ENCODE measurements around the gene PRB2.
"Not testable (repeated sequence)": the region's sequence is repeated elsewhere in the genome, so short reads cannot be mapped to it uniquely, and the experiment has no call there.

The PRB2 gene

DNA sequence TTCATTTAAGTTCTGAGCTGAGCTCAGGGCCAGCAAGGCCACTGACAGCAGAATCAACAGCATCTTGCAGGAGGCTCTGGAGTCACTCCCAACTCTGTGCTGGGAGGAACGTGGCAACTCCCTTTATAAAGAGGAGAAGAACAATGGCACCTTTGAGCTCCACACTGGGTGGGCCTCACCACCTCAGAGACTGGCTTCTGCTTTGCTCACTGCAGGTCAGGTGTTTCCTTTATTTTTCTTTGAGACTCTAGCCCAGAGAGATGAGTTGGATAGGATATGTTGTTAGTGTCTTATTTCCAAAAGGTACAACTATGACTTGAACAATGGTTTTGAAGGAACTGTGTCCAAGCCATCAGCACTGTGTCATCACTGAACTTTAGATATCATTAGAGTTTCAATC lies at the start of gene PRB2:
Gene PRB2, minus strand, starts transcription at position 101 of the 400 bp plus-strand sequence. Its CDS starts 38 bp downstream, at position 63.
- DNase-seq: not testable (repeated sequence)

DNA sequence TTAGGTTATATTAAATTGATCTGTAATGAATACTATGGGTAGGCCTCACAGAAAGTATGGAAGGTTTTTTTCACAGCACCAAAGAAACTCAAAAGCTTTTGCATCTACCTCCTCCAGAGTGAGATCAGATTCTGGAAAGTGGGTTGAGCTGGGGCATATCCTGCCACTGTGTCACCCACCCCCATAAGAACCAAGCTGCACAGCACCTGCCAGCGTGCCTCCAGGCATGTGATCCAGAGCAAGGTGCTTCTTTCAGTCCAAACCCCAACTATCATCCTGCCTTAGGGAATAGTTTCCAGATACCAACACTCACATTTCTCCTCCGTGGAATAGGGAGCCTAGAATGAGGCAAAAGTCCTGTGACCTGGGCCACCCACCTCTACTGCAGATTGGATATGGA lies 42.6 kb upstream of the PRB2 start:
- DNase-seq: no peak

DNA sequence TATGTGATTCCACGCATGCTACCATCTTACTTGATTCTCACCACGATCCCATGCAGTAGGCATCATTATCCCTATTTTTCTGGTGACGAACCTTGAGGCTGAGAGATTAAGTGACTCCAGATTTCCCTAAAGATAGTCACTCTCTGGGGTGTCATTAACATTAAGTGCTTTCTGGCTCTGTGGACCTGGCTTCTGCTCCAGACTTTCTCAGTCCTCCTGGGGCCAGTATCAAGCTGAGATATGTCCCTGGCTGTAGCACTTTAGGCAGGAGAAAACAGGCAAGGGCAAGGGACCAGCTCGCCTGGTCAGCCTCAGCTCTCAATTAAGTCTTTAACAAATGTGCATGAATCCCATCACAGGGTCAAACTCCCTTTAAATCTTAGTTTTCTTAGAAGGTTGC lies 38.3 kb upstream of the PRB2 start:
- DNase-seq: no peak

DNA sequence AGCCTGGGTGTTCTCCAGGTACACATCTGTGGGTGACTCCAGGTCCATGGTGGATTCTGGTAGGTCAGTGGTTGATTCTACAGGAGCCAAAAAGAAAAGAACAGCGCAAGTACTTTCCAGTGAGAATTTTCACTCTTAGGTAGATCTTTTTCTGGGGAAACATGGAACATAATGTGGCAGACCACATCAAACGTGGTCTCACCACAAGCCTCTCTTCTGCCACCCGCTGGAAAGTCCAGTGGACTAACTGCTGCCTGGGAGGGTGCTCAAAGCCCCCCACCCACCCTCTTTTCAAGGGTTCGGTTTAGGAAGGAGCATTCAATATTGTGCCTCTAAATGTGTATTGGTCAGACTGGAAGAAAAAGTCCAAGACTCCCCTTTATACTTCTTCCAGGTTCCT lies 36.1 kb upstream of the PRB2 start:
- DNase-seq: no peak

DNA sequence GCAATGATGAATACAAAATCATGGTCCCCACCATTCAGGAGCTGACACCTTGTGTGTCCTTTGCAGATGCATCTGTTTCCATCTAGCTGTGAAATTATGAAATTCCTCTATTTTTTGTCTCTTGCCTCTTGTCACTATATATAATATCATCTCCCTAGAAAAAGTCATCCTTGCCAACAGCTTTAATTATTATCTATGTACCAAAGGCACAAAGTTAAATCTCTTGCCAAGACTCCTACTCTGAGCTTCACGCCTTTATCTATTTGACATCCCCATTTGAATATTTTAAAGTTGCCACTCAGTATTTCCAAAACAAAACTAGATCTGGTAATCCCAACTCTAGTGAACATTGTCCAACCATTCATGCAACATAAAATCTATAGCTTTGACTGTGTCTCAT lies 32.0 kb upstream of the PRB2 start:
- no peak for DNase-seq

DNA sequence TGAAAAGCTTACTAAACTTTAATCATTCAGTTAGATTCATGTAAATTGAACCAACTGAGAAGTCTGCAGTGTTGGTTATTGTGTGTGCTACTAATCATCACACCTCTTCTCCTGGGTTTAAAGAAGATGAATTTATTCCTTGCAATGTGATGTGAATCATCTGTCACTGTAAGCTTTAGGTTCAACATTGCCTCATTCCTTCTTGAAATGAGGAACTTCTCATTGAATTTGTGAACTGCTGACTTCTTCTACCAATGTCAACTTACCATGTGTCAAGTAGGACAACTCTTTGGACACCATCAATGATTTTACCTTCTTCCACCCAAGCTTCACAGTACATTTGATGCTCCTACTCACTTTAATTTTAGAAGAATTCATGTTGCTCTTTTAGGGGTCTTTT lies 17.4 kb upstream of the PRB2 start:
- DNase-seq: no peak

DNA sequence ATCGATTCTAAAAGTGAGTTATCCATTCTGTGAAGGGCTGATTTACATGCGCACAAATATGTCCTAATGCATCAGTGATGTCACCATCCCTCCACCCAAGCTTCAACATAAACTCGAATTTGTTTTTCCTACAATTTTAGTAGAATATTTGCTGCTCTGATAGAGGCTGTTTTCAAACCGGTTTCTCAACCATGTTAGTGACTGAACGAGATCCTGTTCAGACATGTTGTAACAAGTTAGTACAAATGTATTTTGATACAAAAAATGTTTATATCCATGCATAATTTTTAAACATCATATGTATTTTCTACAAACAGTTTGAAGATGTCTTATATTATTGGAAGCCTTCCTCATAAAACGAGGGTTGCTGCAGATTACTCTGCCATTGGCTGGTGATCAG lies 12.7 kb upstream of the PRB2 start:
- no peak for DNase-seq

DNA sequence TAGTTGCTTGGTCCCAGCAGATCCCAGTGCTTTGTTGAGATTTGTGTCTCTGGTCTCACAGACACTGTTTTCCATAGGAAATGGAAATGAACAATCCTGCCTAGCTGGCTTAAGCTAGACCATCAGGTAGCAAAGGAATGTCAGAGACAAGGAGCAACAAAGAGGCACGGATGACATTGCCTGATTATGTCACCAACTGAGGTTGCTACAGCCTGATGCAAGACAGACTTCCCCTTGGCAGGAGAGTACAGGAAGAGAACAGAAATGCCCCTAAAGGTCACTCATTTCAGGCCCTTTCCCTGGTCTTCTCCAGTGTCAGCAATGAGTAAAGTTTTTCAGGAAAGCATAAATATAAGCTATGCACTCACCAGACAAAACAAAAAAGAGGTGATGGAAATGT lies 2.0 kb upstream of the PRB2 start:
- DNase-seq: no peak

DNA sequence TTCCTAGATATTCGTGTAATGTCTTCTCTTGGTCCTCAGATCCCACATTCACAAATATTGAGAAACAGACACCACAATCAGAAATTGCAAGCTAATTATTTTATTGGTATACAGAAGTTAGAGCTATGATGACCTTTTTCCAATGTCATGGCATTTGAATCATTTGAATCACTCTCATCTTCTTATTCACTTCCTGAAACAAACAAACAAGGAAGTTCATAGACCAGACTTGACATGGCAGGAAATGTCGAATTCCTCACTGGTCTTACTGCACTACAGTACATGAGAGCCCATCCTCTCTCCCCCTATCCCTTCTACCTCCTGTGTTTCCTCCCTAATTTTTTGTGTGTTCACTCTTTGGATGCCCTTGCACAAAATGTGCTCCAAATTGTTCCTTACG lies 3.9 kb downstream of the PRB2 start:
- not testable (repeated sequence) for DNase-seq

DNA sequence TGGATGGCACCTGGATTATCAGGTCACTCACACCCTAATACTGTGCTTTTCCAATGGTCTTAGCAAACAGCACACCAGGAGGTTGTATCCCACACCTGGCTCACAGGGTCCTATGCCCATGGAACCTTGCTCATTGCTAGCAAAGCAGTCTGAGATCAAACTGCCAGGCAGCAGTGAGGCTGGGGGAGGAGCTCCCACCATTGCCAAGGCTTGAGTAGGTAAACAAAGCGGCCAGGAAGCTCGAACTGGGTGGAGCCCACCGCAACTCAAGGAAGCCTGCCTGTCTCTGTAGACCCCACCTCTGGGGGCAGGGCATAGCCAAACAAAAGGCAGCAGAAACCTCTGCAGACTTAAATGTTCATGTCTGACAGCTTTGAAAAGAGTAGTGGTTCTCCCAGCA lies 17.9 kb downstream of the PRB2 start:
- DNase-seq: not testable (repeated sequence)

DNA sequence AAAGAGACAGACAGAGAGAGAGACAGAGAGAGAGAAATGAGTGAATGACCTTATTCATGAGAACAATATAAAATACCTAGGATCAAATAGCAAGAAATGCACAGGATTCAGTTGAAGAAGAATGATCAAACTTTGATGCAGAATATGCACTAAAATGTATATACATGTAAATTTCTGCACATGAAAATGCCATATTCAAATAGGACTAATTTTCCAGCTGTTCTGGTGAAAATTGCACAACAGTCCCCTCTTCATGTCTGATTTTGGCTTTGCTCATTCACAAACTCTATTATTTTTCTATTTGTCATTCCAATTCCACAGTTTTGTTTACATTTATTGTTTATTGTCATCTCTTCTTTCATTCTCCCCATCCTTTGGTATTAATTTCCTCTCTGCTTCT lies 34.2 kb downstream of the PRB2 start:
- DNase-seq: no peak

DNA sequence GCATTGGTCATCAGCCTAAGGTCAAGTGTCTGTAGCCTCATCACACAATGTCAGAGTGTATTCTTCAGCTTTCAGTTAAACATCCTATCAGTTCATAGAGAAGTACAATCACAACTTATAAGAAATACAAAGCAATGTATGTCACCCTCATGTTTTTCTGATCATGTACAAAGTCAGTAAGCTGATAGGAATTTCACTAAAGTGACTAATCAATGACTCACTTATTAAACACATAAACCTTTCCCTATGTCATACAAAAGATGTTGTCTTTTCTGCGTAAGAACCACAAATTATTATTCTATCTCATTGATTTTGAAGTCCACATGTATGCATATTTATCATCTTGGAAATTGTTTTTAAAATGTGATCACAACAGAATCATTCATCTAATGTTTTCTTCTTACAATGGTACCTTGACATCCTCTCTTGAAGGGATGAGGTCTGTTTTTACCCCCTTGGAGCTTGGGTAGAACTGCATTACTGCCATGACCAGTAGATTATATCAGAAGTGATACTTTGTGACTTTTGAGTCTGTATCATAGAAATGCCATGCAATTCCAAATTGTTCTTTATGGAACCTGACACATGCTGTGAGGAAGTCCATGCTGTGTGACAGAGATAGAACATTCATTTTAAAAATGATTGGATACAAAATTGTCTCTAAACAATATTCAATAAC lies 35.0 kb downstream of the PRB2 start:
- not testable (repeated sequence) for DNase-seq

DNA sequence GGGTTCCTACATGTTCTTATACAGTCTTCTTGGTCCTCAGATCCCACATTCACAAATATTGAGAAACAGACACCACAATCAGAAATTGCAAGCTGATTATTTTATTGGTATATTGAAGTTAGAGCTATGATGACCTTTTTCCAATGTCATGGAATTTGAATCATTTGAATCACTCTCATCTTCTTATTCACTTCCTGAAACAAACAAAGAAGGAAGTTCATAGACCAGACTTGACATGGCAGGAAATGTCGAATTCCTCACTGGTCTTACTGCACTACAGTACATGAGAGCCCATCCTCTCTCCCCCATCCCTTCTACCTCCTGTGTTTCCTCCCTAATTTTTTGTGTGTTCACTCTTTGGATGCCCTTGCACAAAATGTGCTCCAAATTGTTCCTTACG lies 43.6 kb downstream of the PRB2 start:
- DNase-seq: not testable (repeated sequence)

DNA sequence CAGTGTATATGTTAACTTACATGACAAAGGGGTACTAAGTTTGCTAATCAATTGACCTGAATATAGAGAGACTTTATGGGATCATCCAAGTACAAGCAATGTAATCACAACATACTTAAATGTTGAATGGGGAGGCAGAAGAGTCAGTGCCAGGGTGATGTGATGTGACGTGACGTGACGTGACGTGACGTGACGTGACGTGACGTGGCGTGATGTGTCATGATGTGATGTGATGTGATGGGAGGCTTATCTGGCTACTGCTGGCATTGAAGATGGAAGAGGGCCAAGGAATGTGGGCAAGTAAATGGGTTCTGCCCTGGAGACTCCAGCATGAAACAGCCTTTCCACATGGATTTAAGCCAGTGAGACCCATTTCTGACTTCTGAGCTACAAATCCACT lies 46.9 kb downstream of the PRB2 start:
- no peak for DNase-seq

DNA sequence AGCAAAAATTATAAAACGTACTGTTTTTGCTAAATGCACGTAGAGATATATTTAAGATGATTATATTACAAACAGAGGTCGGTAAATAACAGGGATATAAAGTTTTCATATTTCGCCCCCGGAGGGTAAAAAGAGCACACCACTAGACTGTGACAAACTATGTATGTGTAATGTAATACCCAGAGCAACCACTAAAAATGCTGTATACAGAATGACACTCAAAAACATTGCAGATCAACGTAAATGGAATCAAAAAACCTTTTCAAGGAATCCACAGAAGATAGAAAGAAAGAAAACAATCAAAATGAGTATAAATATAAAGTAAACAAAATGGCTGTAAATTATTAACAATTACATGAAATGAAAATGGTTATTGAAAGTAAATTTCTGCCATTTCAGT lies 47.6 kb downstream of the PRB2 start:
- DNase-seq: no peak

DNA sequence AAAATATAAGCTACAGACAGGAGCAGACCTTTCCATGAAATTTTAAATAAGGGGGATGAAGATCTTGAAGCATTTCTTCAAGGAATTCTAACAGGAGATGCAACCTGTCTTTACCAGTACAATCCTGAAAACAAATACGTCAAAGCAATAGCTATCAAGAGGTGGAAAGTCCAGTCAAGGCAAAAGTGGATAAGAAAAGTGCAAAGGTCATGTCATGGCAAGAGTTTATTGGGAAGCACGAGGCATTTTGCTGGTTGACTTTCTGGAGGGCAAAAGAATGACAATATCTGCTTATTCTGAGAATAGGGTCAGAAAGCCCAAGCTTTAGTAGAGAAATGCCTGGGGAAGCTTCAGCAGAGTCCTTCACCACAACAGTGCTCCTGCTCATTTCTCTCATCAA lies 50.9 kb downstream of the PRB2 start:
- no peak for DNase-seq

Data from activated naive CD4-positive, alpha-beta T cell treated with Interleukin-2 at 50 U/mL for 16 hours (primary cell).